COLO668 (cell line): ENCODE results near the gene MS4A4A.

Experiments used
- DNase-seq: peaks from one replicate; lab custom pipeline; 2025; ENCODE audit not compliant: unreplicated experiment; lab: John Stamatoyannopoulos, UW

The MS4A4A gene

DNA sequence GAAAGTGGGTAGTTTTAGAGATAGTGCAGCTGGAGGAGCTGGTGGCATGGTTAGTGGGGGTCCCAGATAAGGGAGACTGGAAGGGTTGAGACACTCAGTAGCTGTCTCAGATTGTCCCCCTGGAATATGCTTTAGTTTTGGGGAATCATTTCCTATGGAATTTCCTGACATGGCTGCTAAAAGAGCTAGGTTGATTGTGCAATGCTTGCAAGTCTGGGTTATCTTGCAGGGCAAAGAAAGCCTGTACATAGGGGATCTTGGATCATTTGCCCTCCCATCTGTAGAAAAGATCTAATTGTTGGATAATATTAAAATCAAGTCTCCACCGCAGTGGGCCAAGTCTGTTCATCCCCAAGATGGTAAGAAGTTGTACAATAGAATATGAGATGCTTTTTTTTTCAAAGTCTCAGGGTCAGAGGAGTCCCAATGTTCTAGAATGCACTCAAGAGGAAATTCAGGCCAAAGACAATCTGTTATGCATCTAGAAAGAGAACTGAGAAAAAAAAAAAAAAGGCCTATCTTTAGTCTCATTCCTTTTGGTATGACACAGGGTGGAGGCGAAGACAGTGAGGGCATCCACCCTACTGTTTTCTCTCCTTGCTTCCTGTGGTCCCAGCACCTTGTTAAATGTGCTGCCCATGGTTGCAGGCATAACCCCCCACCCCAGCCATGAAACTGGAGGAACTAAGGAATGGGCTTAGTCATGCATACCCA is 66.8 kb downstream of the MS4A4A start:
- no peak for DNase-seq

DNA sequence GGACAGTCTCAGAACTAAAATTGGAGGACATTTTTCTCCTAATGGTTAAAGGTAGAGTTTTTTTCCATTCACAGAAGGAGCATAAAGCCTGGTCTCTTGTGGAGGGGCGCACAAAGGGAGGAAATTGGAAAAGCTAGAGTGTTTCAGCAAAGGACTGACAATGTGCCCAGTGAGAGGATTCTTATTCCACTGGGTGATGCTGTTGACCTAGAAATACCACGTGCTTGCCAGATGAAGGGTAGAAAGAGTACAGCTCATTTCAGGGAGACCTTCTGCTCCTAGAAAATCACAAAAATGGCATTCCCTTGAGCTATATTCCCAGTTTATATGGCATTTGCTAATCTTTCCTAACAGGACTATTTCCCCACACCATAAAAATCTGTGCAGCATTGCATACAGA is 67.7 kb downstream of the MS4A4A start:
- no peak for DNase-seq

DNA sequence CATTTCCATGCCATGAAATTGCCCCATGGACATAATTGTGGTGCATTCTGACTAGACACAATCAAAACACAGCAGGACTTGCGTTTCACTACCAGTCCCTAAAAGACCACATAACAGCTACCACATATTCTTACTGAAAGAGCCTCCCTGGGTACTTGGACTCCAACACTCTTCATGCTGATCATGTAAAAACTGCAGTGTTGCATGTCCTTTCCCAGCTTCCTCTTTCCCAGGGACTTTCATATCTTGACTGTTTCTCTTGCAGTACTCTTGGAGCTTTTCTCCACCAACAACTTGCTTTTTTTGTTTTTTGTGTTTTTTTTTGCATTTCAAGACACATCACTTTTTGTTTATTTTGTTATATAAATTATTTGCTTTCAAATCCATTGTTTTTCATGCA is 69.5 kb downstream of the MS4A4A start:
- DNase-seq, result no peak

DNA sequence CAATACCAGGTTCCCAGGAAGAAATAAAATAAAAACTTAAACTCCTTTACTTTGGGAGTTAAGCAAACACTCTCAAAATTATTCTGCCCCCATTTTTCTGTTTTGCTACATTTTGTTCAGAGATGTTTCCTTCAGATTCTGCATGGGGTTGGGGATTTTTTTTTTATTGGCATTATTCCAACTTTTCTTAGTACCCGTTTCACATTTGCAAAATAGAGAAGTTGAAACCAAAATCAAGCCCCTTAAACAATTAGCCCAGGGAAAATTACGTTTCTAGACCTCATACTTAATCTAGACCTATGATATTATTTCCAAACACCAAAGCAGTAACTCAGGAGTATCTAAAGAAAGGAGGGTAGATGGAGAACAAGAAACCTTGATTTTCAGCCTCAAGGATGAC is 77.3 kb downstream of the MS4A4A start:
- DNase-seq, result no peak
